GM12801 (cell line): ENCODE measurements around the gene RNU6-1.

ENCODE experiments used
- TF ChIP-seq, protein P1 (sequence below): IDR thresholded peaks from one replicate; pipeline ENCODE4 v1.5.1; 2011; ENCODE audit warnings: control low read depth; ENCODE audit not compliant: insufficient read length; ENCODE audit errors: extremely low read depth

The RNU6-1 gene

GRCh38 chr15:67839929-67840748 is at the start of gene RNU6-1:
Gene RNU6-1 (minus strand): TSS chr15:67840045.
- TF ChIP-seq, protein P1, sequence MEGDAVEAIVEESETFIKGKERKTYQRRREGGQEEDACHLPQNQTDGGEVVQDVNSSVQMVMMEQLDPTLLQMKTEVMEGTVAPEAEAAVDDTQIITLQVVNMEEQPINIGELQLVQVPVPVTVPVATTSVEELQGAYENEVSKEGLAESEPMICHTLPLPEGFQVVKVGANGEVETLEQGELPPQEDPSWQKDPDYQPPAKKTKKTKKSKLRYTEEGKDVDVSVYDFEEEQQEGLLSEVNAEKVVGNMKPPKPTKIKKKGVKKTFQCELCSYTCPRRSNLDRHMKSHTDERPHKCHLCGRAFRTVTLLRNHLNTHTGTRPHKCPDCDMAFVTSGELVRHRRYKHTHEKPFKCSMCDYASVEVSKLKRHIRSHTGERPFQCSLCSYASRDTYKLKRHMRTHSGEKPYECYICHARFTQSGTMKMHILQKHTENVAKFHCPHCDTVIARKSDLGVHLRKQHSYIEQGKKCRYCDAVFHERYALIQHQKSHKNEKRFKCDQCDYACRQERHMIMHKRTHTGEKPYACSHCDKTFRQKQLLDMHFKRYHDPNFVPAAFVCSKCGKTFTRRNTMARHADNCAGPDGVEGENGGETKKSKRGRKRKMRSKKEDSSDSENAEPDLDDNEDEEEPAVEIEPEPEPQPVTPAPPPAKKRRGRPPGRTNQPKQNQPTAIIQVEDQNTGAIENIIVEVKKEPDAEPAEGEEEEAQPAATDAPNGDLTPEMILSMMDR, result no peak

DNA sequence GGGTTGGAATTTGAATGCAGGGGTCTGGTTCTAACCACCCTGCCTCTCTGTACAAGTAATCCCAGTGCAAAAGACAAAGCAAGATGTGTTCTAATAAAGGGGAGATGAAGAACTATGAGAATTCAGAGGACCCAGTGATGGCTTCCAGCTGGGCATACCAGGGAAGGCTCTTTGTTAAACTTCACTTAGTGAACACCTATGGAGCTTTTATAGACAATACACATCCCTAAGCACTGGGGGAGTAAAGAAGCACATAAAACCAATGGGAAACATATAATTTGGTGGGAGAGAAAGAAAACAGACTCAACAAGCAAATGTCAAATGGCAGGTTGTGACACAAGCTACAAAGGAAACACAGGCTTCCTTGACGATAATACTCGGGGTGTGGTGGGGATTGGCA is 47.9 kb upstream of the RNU6-1 start:
- TF ChIP-seq, protein P1, result no peak

- TF ChIP-seq, protein P1, result no peak
Observed at GRCh38 chr15:67885861-67886260, 46.0 kb upstream of the RNU6-1 start.

DNA sequence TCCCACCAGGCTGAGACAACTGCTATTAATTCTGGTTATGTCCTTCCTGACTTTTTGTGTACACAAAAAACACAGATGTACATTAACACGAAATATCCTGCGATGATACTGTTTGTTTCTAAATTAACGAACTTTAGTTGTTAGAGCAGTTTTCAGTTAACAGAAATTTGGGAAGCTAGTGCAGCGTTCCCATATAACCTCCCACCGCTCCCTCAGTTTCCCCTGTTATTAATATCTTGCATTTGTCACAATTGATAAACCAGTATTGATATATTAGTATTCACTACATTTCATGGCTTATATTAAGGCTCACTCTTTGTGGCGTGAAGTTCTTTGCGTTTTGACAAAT is 45.3 kb upstream of the RNU6-1 start:
- TF ChIP-seq, protein P1, result no peak

DNA sequence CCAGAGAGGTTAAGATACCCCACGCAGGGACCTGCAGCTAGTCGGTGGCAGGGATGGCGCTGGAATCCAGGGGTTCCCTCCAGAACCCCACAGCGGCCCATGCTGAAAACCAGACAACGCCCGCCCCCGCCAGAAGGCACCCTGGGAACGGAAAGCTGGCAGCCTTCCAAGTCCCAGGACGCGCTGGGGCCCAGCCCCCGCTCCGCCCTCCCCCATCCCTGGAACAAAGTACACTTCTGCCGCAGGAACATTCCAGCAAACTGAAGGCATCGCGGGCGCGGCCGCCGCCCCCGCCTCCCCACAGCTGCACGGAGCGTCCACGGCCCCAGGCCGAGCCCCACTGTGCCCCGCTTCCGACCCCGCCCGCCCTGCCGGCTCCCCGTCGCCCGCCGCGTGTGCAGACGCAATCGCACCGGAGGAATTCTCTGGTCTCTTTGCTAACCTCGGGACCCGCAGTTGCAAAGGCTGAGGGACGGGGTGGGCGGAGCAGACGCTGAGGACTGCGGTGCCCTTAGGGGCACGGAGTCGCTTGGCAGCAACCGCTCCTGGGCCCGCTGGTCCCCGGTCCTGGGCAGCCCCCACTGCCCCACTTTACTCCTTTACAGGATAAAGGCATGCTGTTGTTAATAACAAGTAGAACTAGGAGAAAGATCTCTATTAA is 44.8 kb upstream of the RNU6-1 start:
- TF ChIP-seq, protein P1, result no peak

DNA sequence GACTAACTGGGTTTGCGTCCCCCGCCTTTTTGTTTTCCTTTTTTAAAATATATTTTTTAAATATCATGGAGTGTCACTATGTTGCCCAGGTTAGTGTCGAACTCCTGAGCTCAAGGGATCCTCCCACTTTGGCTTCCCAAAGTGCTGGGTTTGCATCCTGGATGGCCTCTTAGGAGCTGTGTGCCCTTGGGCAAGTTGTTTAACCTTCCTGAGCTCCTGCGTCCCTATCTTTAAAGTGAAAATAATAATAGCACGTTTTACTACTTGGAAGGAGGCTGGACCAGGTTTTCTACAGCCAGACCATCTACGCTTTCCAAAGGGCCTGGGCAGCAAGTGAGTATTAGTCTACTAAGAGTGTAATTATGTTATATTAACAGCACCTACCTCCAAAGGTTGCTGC is 44.2 kb upstream of the RNU6-1 start:
- TF ChIP-seq, protein P1, result no peak

DNA sequence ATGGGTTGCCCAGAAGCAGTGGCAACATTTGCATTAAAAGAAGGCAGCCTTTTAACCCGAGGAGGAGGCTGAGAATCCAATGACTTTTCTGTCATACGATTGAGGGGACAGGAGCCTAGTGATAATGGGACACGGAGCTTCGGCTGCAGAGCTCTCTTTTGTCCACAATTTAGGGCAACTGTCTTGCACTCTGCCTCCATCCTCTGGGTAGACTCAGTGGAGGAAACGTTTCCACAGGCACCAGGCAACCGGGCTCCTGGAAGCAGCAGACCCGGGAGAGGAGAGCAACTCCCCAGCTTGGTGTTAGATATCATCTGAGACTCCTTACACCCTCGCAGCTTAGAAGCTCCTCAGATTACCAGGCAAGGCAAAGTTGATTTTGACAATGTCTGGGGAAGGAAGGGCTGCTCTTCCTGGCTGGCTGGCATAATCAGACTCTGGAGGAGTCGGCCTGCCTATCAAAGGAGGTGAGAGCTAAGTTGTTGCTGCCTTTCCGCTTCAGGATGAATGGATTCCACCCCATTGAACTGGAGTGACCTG is 43.5 kb upstream of the RNU6-1 start:
- TF ChIP-seq, protein P1, result no peak
